CD4-positive, alpha-beta memory T cell (primary cell): ENCODE measurements around the gene PKN1. TPM values are rescaled to one million over a fixed set of nuclear protein-coding genes. Genes with fewer than 3 reads are reported as not detected.
"Not testable (repeated sequence)": the region's sequence is repeated elsewhere in the genome, so short reads cannot be mapped to it uniquely, and the experiment has no call there.

Source experiments
- CTCF ChIA-PET: fragments of 350-600 bp; sonication (Branson Sonifier 250); formaldehyde crosslinking; loops from one replicate; lab custom pipeline; 2021; ENCODE audit warnings: inconsistent platforms; ENCODE audit not compliant: partially characterized antibody; lab: Charles Lee
- POLR2A ChIA-PET: fragments of 350-600 bp; sonication (Branson Sonifier 250); formaldehyde crosslinking; loops from one replicate; lab custom pipeline; 2021; ENCODE audit not compliant: partially characterized antibody; lab: Charles Lee
- DNase-seq, 5 donors: peaks; one replicate each; pipeline versions ENCODE4 v3.0.0 to v3.0.0-alpha.2; 2020 to 2022; ENCODE audit warnings: mixed read lengths in 1 of 5
- H3K27ac ChIP-seq: one replicate; pipeline ENCODE4 v1.7.0; 2013; ENCODE audit warnings: low read depth, low read length
- H3K27me3 ChIP-seq: 2 replicates; pipeline ENCODE4 v1.7.0; 2013; ENCODE audit warnings: mild to moderate bottlenecking, low read length, moderate library complexity; ENCODE audit not compliant: insufficient read depth
- H3K36me3 ChIP-seq: 2 replicates; pipeline ENCODE4 v1.7.0; 2013; ENCODE audit warnings: mild to moderate bottlenecking, low read length, moderate library complexity; ENCODE audit not compliant: insufficient read depth
- H3K4me1 ChIP-seq: 2 replicates; pipeline ENCODE4 v1.7.0; 2013; ENCODE audit warnings: mild to moderate bottlenecking, low read length, moderate library complexity; ENCODE audit not compliant: insufficient read depth
- H3K4me3 ChIP-seq, 2 donors: one replicate each; pipeline ENCODE4 v1.7.0; 2013; ENCODE audit warnings: low read length in 2 of 2, mild to moderate bottlenecking in 1 of 2
- H3K9me3 ChIP-seq, 2 donors: one replicate each; pipeline ENCODE4 v1.7.0; 2013; ENCODE audit warnings: low read length in 2 of 2, control low read depth in 1 of 2; ENCODE audit not compliant: control insufficient read depth in 1 of 2
- H3K27ac Mint-ChIP-seq, 7 donors: one replicate each; pipeline ENCODE4 v1.8.0; 2020 to 2021; ENCODE audit warnings: mixed read lengths in 7 of 7, mild to moderate bottlenecking in 6 of 7, inconsistent platforms in 3 of 7, moderate library complexity in 3 of 7
- H3K27me3 Mint-ChIP-seq, 2 donors: one replicate each; pipeline ENCODE4 v1.8.0; 2020 to 2021; ENCODE audit warnings: mixed read lengths in 2 of 2
- H3K36me3 Mint-ChIP-seq, 2 donors: one replicate each; pipeline ENCODE4 v1.8.0; 2020 to 2021; ENCODE audit warnings: mixed read lengths in 2 of 2, inconsistent platforms in 1 of 2, mild to moderate bottlenecking in 1 of 2
- H3K4me1 Mint-ChIP-seq, 4 donors: one replicate each; pipeline ENCODE4 v1.8.0; 2020 to 2021; ENCODE audit warnings: mixed read lengths in 4 of 4, mild to moderate bottlenecking in 1 of 4
- H3K4me3 Mint-ChIP-seq, 8 donors: one replicate each; pipeline ENCODE4 v1.8.0; 2020 to 2021; ENCODE audit warnings: mixed read lengths in 8 of 8, mild to moderate bottlenecking in 7 of 8, moderate library complexity in 6 of 8, inconsistent platforms in 3 of 8
- H3K9me3 Mint-ChIP-seq, 8 donors: one replicate each; pipeline ENCODE4 v1.8.0; 2020 to 2021; ENCODE audit warnings: mixed read lengths in 8 of 8, mild to moderate bottlenecking in 5 of 8, inconsistent platforms in 3 of 8, moderate library complexity in 1 of 8
- intact Hi-C: fragments of 100-400 bp; cut with micrococcal nuclease; formaldehyde crosslinking; loops from one replicate; pipeline ENCODE4 v1.15.1; 2023
- polyA plus RNA-seq, 2 donors: library from polyadenylated mRNA; unstranded; fragments of 300-500 nt; fragmentation: Illumina TruSeq; gene quantifications; one replicate each; pipeline ENCODE4 v1.2.3, GENCODE V29; 2021
- total RNA-seq, 2 experiments: library from RNA; stranded (reverse); gene quantifications; one replicate each; pipeline ENCODE4 v1.2.3, GENCODE V29; 2021

PKN1 gene
- total and polyA plus RNA-seq, 4 experiments from 2014 or later: 41.5 to 205 (median 138) TPM

DNA sequence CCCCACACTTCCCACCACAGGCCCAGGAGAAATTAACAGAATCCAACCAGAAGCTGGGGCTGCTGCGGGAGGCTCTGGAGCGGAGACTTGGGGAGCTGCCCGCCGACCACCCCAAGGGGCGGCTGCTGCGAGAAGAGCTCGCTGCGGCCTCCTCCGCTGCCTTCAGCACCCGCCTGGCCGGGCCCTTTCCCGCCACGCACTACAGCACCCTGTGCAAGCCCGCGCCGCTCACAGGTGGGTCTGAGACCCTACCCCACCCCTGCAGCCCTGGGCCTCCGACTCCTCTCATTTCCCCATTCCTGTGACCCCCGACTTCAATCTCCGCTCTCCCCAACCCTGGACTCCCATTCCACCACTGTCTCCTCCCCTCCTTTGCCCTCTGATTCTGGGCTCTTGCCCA is 17.8 kb downstream of the PKN1 start:
- ChIA-PET CTCF (no interaction called here), POLR2A (interaction anchor here (0.8 kb wide), 1 partner anchor 22 kb away, joined by 3 read pairs; no protein-coding TSS in a partner anchor)
- no peak overlapping the region for H3K4me3 Mint-ChIP-seq
- peaks cover 7% of the 10 kb centered on the region for H3K4me1 ChIP-seq
- H3K4me1 Mint-ChIP-seq: peaks cover 10 to 22% (median 14%) of the 10 kb centered on the region in 4 donors
- no peak for DNase-seq
- H3K4me3 ChIP-seq: no peak overlapping the region
- H3K36me3 ChIP-seq: peaks cover 69% of the 10 kb centered on the region
- intact Hi-C loops: no loop called here
- H3K27me3 ChIP-seq: no peaks in the 10 kb centered on the region
- H3K9me3 Mint-ChIP-seq: no peaks in the 10 kb centered on the region
- H3K36me3 Mint-ChIP-seq: peaks cover 45 to 63% of the 10 kb centered on the region in 2 donors
- H3K27me3 Mint-ChIP-seq: no peaks in the 10 kb centered on the region
- H3K27ac ChIP-seq: no peak overlapping the region
- no peaks in the 10 kb centered on the region for H3K9me3 ChIP-seq
- H3K27ac Mint-ChIP-seq: peak overlapping the region in 1 of 7 donors; percentile 15

DNA sequence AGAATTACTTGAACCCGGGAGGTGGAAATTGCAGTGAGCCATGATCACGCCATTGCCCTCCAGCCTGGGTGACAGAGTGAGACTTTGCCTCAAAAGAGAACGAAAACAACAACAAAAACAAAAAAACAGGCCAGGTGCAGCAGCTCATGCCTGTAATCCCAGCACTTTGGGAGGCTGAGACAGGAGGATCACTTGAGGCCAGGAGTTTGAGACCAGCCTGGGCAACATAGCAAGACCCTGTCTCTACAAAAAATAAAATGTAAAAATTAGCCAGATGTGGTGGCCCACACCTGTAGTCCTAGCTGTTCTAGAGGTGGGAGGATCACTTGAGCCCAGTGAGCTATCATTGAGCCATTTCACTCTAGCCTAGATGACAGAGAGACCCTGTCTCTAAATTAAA is 19.2 kb downstream of the PKN1 start:
- peaks cover 35 to 60% of the 10 kb centered on the region in 2 donors for H3K36me3 Mint-ChIP-seq
- H3K4me3 Mint-ChIP-seq, DNase-seq, H3K27me3 ChIP-seq, H3K9me3 Mint-ChIP-seq, H3K27ac ChIP-seq, H3K27ac Mint-ChIP-seq, H3K4me3 ChIP-seq, H3K27me3 Mint-ChIP-seq, intact Hi-C loops, H3K9me3 ChIP-seq, H3K4me1 ChIP-seq: not testable (repeated sequence)
- CTCF ChIA-PET: interaction anchor here (0.8 kb wide), 1 partner anchor 28 kb away, joined by 3 read pairs; no protein-coding TSS in a partner anchor
- H3K4me1 Mint-ChIP-seq: peaks cover 8 to 17% (median 12%) of the 10 kb centered on the region in 4 donors
- POLR2A ChIA-PET: interaction anchor here (1.0 kb wide), 1 partner anchor 14 kb away, joined by 3 read pairs; no protein-coding TSS in a partner anchor
- peaks cover 55% of the 10 kb centered on the region for H3K36me3 ChIP-seq

DNA sequence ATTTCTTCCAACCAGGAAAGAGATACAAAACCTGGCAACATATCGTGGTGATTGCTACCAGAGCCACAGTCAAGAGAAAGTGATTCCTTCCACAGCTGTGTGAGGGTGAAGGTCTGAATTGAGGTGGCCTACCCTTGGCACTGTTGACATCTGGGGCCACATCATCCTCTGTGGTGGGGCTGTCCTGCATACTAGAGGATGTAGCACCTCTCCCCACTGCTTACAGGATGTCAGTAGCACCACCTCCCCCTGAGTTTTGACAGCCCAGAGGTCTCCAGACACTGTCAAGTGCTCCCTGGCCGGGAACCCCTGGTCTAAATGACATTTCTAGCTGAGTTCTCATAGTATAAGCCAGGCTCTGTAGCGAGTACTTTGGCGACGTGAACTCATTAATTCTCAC is 26.6 kb downstream of the PKN1 start:
- H3K9me3 ChIP-seq: no peaks in the 10 kb centered on the region
- H3K27me3 ChIP-seq: no peaks in the 10 kb centered on the region
- H3K4me3 Mint-ChIP-seq: no peak overlapping the region
- H3K27me3 Mint-ChIP-seq: no peaks in the 10 kb centered on the region
- H3K4me1 Mint-ChIP-seq: peaks cover 0 to 7% (median 2%) of the 10 kb centered on the region in 4 donors
- H3K9me3 Mint-ChIP-seq: peaks cover 0 to 1% (median 0%) of the 10 kb centered on the region in 8 donors
- ChIA-PET POLR2A (no interaction called here), CTCF (interaction anchor here (0.7 to 1.5 kb wide), 4 partner anchors 9 to 27 kb away, joined by 3 to 5 read pairs (median 4); no protein-coding TSS in a partner anchor)
- H3K27ac ChIP-seq: no peak overlapping the region
- peaks cover 38 to 70% of the 10 kb centered on the region in 2 donors for H3K36me3 Mint-ChIP-seq
- DNase-seq: no peak
- peaks cover 43% of the 10 kb centered on the region for H3K36me3 ChIP-seq
- intact Hi-C loops: no loop called here
- H3K4me3 ChIP-seq: no peak overlapping the region
- H3K4me1 ChIP-seq: no peaks in the 10 kb centered on the region
- peak overlapping the region in 4 of 7 donors; percentile 22 to 77 (median 54) for H3K27ac Mint-ChIP-seq

DNA sequence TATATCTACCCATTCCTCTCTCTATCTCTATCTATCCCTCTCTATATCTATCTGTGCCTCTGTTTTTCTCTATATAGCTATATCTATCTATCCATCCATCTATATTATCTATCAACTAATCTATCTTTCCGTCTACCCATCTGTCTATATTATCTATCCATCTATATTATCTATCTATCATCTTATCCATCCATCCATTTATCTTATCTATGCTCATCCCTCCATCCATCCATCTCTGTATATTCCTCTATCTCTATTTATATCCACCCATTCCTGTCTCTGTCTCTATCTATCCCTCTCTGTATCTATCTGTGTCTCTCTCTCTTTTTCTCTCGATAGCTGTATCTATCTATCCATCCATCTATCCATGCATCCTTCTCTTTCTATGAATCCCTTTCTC is 27.8 kb downstream of the PKN1 start:
- peaks cover 44% of the 10 kb centered on the region for H3K36me3 ChIP-seq
- Mint-ChIP-seq H3K9me3 (peaks cover 0 to 1% (median 0%) of the 10 kb centered on the region in 8 donors), H3K4me1 (peaks cover 0 to 7% (median 2%) of the 10 kb centered on the region in 4 donors), H3K27ac (peak overlapping the region in 3 of 7 donors; percentile 5 to 86 (median 48)), H3K27me3 (no peaks in the 10 kb centered on the region), H3K36me3 (peaks cover 41 to 69% of the 10 kb centered on the region in 2 donors), H3K4me3 (no peak overlapping the region)
- no peaks in the 10 kb centered on the region for H3K9me3 ChIP-seq
- CTCF ChIA-PET: interaction anchor here (1.5 to 1.8 kb wide), 2 partner anchors 11 to 19 kb away, joined by 3 to 5 read pairs; no protein-coding TSS in a partner anchor
- no peaks in the 10 kb centered on the region for H3K27me3 ChIP-seq
- no peak overlapping the region for H3K4me3 ChIP-seq
- no peak overlapping the region for H3K27ac ChIP-seq
- POLR2A ChIA-PET: no interaction called here
- intact Hi-C loops: no loop called here
- DNase-seq: no peak
- no peaks in the 10 kb centered on the region for H3K4me1 ChIP-seq

DNA sequence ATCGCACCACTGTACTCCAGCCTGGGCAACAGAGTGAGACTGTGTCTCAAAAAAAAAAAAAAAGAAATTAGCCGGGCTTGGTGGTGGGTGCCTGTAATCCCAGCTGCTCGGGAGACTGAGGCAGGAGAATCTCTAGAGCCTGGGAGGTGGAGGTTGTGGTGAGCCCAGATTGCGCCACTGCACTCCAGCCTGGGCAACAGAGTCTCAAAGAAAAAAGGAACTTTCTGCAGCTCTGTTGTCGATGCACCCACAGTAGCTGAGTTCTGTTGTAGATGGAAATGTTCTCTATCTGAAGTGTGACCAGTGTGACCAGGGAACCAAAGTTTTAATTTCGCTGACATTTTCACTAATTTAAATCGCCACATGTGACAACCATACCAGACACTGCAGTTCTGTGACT is 29.3 kb downstream of the PKN1 start:
- CTCF ChIA-PET: interaction anchor here (2.0 kb wide), 1 partner anchor 10 kb away, joined by 6 read pairs; no protein-coding TSS in a partner anchor
- H3K9me3 ChIP-seq, H3K4me1 Mint-ChIP-seq, H3K9me3 Mint-ChIP-seq, H3K4me3 Mint-ChIP-seq, H3K4me3 ChIP-seq, DNase-seq, H3K27ac Mint-ChIP-seq, POLR2A ChIA-PET, H3K4me1 ChIP-seq, H3K27me3 ChIP-seq, intact Hi-C loops, H3K27me3 Mint-ChIP-seq, H3K27ac ChIP-seq: not testable (repeated sequence)
- peaks cover 51% of the 10 kb centered on the region for H3K36me3 ChIP-seq
- H3K36me3 Mint-ChIP-seq: peaks cover 39 to 67% of the 10 kb centered on the region in 2 donors

DNA sequence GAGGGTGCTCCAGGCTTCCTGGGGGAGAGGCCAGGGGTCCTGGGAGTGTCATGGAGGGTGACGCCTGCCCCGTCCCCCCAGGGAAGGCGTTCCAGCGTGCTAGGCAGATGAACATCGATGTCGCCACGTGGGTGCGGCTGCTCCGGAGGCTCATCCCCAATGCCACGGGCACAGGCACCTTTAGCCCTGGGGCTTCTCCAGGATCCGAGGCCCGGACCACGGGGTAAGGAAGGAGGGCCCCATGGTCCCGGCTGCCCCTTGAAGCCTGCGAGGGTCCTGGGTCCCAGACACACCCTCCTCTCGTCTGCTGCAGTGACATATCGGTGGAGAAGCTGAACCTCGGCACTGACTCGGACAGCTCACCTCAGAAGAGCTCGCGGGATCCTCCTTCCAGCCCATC is 30.6 kb downstream of the PKN1 start:
- intact Hi-C loops: no loop called here
- ChIA-PET POLR2A (no interaction called here), CTCF (interaction anchor here (2.0 kb wide), 1 partner anchor 8 kb away, joined by 6 read pairs; no protein-coding TSS in a partner anchor)
- Histone ChIP-seq H3K9me3 (no peaks in the 10 kb centered on the region), H3K4me1 (no peaks in the 10 kb centered on the region), H3K27ac (no peak overlapping the region), H3K27me3 (no peaks in the 10 kb centered on the region), H3K36me3 (peaks cover 49% of the 10 kb centered on the region), H3K4me3 (no peak overlapping the region)
- H3K4me3 Mint-ChIP-seq: no peak overlapping the region
- H3K36me3 Mint-ChIP-seq: peaks cover 39 to 63% of the 10 kb centered on the region in 2 donors
- peaks cover 0 to 7% (median 2%) of the 10 kb centered on the region in 4 donors for H3K4me1 Mint-ChIP-seq
- H3K9me3 Mint-ChIP-seq: peaks cover 0 to 1% (median 0%) of the 10 kb centered on the region in 8 donors
- H3K27ac Mint-ChIP-seq: no peak overlapping the region
- no peak for DNase-seq
- H3K27me3 Mint-ChIP-seq: no peaks in the 10 kb centered on the region

DNA sequence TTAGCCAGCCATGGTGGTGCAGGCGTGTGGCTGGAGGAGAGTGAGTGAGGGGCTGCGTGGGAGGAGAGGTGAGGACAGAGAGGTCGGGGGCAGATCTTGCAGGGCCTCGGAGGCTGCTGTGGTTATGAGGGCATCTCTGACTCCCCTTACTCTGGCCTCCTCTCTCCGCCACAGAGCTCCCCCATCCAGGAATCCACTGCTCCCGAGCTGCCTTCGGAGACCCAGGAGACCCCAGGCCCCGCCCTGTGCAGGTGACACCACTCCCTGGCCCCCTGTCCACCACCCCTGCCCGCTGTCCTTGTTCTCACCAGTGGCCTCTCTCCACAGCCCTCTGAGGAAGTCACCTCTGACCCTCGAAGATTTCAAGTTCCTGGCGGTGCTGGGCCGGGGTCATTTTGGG is 34.3 kb downstream of the PKN1 start:
- Mint-ChIP-seq H3K36me3 (peaks cover 26 to 57% of the 10 kb centered on the region in 2 donors), H3K9me3 (no peaks in the 10 kb centered on the region), H3K4me1 (peaks cover 0 to 5% (median 1%) of the 10 kb centered on the region in 4 donors), H3K4me3 (no peak overlapping the region), H3K27ac (no peak overlapping the region), H3K27me3 (no peaks in the 10 kb centered on the region)
- intact Hi-C loops: no loop called here
- ChIA-PET CTCF (interaction anchor here (1.2 to 2.8 kb wide), 4 partner anchors 12 to 331 kb away, joined by 3 to 23 read pairs (median 6); partner anchors contain the start of gene ASF1B), POLR2A (no interaction called here)
- Histone ChIP-seq H3K36me3 (peaks cover 52% of the 10 kb centered on the region), H3K9me3 (no peaks in the 10 kb centered on the region), H3K27me3 (no peaks in the 10 kb centered on the region), H3K27ac (no peak overlapping the region), H3K4me3 (no peak overlapping the region), H3K4me1 (peaks cover 7% of the 10 kb centered on the region)
- DNase-seq: no peak
